Right hindlimb (tissue), 1 donor: Measurements from ENCODE around the gene SLC22A6.
A peak's percentile ranks its signal among the peaks of the same experiment; 100 is the strongest.

Experiments
- DNase-seq: peaks from one replicate; pipeline ENCODE4 v3.0.0-alpha.2; 2018

The SLC22A6 gene, protein sequence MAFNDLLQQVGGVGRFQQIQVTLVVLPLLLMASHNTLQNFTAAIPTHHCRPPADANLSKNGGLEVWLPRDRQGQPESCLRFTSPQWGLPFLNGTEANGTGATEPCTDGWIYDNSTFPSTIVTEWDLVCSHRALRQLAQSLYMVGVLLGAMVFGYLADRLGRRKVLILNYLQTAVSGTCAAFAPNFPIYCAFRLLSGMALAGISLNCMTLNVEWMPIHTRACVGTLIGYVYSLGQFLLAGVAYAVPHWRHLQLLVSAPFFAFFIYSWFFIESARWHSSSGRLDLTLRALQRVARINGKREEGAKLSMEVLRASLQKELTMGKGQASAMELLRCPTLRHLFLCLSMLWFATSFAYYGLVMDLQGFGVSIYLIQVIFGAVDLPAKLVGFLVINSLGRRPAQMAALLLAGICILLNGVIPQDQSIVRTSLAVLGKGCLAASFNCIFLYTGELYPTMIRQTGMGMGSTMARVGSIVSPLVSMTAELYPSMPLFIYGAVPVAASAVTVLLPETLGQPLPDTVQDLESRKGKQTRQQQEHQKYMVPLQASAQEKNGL

DNA sequence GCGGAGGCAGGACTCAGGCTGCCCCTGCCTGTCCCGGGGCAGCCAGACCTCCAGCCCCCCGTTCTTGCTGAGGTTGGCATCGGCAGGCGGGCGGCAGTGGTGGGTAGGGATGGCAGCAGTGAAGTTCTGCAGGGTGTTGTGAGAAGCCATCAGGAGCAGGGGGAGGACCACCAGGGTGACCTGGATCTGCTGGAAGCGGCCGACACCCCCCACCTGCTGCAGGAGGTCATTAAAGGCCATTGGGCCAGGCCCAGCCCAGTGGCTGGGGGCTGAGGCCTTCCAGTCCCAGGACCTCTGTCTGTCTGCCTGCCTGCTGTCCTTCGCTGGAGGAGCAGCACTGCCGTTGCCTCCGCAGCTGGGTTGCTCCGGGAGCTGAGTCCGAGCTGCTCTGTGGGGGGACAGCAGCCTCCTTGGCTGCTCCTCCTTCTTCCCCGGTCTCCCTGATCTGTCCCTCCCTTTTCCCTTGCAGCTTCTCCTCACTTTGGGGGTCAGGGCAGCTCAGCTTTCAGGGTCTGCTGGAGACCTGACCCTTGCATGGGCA is at the start of gene SLC22A6:
Gene SLC22A6, minus strand, starts transcription at position 517 of the 541 bp plus-strand sequence. Its CDS starts 277 bp downstream, at position 240.
- no peak for DNase-seq

DNA sequence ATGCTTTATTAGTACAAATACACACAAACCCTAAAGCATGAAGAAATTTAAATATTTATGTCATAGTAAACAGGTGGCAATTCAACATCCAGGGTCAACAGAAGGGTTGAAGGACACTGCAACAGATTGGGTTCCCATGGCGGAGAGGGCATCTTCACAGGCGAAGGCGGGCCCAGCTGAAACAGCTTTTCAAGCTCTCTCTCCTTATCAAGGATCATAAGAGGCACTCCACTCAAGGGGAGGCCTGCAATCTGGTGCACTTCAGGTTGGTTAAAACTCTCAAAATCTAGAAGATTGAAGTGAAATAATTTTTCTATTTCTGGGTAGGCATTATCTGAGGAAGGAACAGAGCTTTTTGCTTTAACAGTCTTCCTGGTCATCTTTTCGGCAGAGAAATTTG is 47.7 kb upstream of the SLC22A6 start:
- no peak for DNase-seq

DNA sequence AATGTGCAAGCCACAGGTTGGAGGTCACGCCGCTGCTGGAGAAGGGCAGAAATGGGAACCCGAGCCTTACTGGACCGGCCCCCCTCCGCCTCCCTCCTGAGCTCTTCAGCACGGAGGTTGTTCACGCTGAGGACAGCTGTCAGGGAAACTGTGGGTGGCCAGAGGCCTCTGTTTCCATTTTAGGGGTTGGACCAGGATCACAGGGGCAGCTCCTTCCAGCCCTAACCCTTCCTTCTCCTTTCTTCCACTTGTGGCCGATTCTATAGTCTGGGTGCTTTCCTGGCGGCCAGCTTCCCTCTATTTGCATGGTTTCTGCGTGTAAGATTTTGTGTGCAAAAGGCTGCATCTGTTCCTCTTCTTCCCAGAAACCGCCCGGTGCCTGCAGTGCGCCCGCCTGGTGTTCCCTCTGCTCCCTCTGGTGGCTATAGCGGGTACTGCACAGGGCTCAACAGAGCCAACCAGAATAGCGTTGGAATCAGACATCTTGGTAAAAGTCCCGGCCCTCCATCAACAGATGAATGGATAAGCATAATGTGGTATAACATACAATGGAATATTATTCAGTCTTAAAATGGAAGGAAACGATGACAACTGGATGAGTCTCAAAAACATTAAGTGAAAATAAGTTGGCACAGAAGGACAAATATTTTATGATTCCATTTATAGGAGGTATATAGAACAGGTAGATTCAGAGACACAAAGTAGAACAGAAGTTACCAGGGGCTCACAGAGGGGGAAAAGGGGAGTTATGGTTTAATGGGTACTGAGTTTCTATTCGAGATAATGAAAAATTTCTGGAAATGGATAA is 39.3 kb upstream of the SLC22A6 start:
- DNase-seq, result peak; percentile 91

DNA sequence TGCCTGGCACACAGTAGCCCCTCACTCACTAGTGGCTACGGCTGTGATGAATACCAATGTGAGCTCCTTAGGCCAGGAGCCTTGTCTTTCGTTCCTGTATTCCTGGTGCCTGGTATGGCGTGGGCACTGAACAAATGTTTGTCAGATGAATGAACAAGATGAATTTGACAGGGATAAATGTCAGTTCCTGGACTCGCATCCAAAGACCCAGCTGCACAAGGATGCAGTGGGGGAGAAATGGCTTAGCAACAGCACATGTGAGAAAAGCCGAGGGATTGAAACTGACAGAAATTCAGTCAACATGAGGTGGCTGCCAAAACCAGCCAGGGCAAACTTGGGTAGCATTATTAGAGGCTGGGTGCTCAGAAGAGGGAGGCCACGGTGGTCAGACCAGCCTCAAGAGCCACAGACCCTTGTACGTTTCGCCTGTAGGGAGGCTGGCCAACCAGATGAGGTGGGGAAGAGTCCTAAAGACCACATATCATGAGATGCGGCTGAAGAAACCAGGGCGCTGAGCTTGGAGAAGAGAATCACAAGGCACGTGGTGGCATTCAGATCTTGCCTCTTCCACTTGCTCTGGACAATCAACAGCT is 38.6 kb upstream of the SLC22A6 start:
- no peak for DNase-seq

DNA sequence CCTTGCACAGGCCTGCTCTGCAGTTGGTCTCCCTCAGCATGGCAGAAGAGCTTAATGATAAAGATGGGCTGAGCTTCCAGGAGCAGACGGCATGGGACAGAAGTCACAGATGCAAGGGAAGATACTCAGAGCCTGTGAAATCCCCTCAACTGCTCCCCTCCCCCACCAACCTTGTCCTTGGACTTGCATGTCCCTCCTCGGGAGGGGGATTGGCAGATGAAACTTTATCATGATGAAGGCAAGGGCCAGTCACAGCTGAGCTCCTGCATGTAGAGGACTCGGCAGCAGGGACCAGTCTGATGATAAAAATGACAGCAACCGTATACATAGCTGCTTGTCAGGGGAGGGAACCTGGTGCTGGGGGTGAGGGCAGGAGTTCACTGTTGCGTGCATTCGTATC is 37.7 kb upstream of the SLC22A6 start:
- DNase-seq, result no peak

DNA sequence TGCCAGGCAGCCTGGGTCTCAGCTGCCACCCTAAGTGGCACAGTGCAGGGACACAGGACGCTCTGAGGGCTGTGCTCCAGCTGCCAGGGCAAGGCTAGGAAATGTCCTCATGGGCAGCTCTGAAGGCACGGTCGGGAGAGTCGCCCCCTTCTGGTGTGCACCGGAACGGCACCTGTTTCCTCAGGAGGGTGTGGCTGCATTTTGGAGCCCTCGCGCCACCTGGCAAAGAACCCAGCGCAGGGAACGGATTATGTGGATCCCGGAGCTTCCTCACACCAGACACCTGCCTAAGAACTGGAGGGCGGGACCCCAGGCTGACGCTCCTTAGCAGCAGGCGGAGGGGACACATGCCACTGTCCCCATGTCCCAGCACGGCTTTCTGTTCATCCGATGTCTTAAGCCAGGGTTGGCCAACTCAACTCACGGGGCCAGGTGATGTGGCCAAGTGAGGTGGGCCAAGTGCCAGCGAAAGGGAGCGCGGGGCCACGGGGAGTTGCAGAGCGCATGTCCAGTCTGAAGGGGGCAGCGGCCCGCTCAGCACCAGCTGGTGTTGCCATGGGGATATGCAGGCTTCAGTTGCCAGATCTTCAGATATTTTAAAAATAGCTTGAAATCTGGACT is 36.0 kb upstream of the SLC22A6 start:
- no peak for DNase-seq

DNA sequence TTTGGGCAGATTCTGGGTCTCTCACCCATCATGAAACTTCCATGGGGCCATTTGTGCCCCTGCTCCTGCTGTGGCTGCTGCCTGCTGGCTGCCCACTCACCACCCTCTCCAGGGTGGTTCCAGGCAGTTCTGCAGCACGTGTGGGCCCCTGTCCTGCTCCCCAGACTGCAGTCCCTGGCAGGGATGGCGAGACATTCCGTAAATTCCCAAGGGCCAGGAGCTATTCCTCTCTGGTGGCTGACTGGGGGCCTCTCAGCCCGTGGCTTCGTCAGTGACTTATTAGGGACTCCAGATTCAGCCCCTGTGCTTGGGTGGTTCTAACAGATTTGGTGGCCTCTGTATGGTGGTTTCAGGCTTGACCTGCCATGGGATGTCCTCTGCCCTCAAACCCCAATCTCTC is 34.7 kb upstream of the SLC22A6 start:
- no peak for DNase-seq

DNA sequence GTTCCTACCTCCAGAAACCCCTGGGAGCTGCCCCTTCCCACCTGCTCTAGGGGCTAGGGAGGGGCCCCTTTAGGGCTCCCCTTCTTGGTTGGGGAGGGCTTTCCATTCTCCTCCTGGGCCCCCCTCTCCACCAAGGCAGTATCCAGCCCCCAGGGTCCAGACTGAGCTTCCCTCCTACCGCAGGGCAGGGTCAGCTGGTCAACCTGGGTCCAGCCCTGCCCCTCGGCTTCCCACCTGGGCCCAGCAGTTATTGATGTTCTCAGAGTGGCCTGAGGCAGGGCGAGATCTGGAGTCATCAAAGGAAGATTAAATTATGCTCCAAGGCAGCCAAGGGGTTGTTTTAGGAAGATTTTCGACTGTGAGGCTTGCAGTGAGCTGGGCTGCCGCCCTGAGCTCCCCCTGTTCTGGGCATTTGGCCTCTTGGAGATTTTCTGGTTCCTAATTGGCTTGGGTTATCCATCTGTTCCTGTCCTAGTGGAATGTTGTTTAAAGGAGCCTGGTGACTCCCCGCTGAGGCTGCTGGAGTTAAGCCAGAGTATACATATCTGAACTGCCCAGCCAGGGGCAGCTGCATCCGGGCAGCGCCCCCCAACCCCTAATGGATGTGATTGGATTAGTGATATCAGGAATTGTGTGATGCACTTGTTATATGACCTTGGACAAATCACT is 32.7 kb upstream of the SLC22A6 start:
- no peak for DNase-seq

DNA sequence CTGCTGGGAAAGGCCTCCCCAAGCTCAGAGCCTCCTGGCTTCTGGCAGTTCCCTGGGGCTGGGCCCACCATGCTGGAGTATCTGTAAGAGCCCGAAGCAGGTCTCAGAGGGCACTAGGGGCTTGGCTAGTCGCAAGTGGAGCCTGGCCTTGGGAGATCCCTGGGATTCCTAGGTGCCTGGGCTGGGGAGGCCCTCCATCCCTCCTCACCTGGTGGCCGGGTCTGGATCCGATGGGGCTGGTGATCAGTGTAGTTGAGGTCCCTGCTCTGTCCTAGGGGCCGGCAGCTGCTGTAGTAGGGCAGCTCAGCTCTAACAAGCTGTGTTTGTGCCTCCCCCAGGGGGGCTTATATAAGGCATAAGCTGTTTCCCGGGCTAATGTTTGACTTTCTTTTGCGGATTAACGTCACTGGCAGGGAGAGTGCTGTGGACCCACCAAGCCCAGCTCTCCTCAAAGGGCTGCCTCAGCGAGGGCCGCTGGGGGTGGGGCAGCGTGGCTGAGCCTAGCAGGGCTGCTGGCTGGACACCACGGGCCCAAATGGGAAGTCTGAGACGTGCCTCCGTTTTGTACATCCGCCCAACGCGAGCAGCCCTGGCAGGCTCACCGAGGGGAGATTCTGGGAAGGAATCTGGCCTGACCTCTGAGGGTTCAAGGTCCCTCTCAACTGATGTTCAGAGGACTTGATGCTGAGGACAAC is 30.9 kb upstream of the SLC22A6 start, which contains the start of gene SLC22A8:
Gene SLC22A8, minus strand, starts transcription at position 321 of the 695 bp plus-strand sequence. CDS start 883 bp downstream, outside the sequence.
- DNase-seq, result no peak

DNA sequence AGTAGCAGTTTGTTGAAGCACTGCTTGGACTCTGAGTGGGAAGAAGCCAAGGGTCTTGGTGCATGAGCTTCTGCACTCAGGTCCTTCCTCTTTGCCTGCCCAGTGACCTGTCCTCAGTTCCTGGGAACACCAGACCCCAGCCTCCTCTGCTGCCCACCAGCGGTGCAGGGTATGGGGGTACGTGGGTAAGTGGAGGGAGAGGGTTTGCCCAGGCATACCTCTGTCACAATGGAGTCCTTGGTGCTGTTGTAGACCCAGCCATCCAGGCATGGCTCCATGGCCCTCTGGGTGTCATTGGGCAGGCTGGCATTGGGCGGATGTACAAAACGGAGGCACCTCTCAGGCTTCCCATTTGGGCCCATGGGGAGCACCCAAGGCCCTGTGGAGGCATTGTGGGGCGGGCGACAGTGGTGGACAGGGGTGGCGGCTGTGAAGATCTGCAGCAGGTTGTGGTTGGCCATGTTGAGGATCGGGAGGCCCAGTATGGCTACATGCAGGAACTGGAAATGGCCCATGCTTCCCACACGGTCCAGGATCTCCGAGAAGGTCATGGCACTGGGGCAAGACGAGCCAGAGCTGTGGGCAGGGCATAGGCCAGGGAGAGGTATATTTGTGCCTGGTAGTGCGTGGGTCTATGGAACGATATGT is 29.8 kb upstream of the SLC22A6 start:
- DNase-seq, result no peak

DNA sequence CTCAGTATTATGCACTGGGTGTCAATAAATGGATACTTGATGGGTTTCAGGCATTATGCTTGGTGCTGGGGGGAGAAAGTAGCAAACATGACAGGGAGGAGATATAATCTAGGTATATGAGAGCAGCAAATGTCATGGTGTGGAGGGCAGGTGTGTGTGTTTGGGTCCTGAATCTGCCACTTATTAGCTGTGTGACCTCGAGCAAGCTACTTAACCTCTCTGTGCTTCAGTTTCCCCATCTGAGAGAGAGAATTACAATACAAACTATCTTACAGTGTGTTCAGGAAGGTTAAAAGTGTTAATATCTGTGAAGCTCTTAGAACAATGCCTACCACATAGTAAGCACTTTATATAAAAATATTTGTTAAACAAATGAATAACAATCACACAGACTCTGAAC is 28.1 kb upstream of the SLC22A6 start:
- no peak for DNase-seq

DNA sequence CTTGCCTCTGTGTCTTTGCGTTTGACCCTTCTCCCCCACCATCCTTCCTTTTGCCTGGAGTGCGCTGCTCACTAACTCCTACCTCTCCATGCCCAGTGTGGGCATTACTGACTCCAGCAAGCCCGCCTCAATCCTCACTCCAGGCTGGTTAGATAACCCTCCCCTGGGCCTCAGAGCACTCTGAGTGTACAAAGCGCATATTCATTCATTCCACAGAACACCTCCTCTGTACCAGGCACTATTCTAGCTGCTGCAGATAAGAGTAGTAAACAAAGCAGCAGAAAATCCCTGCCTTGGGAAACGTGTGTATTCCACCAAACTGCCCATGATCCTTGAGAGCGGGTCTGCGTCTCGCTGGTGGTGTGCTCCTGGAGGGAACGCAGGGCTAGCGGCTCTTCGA is 27.7 kb upstream of the SLC22A6 start:
- no peak for DNase-seq

DNA sequence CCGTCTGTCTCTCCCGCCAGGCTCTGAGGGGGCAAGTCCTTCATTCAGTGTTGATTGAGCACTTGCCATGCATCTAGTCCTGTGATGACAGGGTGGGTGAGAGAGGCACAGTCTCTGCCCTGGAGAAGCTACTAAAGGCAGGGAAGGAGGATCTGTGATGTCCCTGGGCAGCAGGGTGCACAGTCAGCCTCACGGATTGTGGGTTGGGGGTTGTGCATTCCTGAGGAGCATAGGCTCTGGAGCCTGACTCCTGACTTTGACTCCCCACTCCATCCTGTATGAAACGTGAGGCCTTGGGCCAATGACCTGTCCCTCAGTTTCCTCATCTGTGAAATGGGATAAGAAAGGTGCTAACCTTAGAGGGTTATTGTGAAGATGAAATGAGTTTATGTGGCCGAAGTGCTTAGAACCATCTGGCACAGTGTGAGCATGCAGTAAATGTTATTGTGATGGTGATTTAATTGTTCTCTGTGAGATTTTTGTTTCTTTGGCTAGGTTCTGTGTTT is 26.2 kb upstream of the SLC22A6 start:
- no peak for DNase-seq

DNA sequence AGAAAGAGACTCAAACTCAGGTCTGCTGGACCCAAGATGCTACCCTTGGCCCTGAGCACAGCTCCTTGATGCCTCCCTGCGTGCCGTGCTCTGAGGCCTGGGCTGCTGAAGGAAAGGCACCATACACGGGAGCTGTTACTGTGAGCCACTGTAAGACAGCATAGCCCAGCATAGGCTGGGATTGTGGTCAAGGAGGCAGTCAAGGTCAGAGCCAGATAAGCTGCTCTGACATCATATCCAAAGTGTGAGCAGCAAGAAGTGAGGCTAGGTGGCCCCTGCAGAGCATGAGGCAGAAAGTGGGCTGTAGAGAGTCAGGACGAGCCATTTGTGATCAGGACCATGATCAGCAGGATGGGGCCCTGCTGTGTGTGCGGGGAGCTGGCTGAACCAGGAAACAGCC is 23.2 kb upstream of the SLC22A6 start:
- DNase-seq, result no peak

DNA sequence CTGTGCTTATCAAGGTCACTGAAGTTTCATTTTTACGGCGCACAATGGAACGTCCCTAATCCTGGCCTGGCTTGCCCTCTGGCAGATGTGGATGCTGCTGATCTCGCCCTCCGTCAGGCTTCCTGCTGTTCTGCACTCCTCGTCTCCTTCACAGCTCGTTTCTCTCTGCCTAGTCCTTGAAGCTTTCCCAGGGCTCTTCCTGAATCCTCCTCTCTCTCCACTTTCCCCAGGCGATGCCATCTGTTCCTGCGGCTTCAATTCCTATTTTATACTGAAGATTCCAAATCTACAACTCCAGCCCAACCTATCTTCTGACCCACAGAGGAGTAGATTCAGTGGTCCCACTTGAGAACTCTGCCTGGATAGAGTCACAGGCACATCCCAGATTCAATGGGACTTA is 16.7 kb upstream of the SLC22A6 start:
- DNase-seq, result no peak

DNA sequence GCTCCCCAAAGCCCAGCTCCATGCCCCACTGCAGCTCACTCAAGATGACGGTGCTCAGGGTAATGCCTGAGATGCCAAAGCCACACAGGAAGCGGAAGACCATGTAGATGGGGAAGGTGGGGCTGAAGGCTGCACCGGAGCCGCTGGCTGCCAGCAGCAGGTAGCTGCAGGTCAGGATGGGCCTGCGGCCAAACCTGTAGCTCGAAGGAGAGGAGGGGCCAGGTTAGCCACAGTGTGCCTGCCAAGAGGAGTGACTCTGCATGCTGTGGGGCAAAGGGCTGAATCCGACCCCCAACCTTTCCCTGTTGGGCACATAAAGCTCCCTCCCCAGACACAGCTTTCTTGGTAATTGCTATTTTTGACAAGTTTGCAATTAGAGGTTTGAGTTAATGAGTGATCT is 14.9 kb upstream of the SLC22A6 start:
- no peak for DNase-seq

DNA sequence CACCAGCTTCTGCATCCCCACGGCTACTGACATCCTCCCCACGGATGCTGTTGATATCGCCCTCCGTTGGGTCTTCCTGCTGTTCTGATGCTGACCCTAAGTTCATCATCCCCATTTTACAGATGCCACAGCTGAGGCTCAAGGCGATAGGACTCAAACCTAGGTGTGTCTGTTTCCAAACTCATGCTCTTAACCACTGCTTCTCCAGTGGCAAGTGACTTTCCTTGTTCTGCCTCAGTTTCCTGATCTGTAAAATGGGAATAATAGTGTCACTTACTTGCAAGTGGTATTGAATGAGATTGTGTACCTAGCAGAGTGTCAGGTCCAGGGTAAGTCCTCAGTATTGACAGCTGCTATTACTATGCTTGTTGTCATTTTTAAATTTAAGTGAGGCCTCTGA is 14.4 kb upstream of the SLC22A6 start:
- DNase-seq, result no peak

DNA sequence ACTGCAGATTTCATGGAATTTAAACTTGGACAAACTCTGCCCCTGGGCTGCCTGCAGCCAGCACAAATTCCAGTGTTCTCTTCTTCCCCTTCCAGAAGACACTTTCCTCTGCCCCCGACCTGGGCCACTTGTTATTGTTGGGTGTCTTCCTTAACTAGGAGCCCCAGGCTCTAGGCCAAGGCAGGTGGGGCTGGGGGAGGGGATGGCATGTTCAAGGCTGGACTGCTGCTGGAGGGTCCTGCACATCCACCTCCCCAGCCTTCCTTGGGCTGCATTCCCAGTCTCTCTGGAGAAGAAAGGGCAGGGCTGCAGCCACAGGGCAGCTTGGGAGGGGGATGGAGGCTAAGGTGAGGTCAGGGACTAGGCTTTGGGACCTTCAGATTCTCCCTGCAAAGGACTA is 11.5 kb upstream of the SLC22A6 start:
- no peak for DNase-seq

DNA sequence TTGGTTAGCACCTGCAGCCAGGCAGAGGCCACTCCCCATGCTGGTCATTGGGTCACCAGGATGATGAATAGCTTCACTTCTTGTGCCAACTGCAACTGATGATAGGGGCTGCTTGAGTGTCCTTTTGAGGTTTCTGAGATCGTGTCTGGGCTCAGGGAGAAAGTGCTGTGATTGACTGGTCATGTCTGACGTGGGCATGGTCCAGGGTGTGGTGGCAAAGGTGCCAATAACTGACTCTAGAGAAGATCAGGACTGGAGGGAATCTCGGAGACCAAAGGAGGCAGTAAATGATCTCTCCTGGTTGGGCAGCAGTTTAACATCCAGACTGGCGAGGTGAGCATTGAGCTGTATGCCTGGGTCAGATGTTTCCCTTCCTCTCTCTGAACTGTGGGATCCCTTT is 10.0 kb upstream of the SLC22A6 start:
- no peak for DNase-seq

DNA sequence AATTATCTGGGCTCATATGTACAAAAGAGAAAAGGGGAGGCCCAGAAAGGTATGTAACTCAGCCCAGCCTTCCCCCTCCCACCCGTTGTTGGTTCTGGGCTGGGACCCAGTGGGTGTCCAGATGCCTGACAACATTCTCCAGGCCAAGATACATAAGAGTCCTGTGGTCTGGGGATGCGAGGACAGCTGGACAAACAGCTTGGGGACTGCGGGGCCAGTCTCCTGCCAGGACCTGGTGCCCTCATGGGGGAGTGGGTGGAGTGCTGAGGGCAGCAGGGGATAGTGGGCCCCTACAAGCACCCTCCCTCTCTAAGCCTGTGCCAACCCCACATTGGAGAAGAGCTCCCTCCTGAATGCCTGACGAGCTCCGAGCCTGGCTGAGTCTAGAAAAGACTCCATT is 3.5 kb upstream of the SLC22A6 start:
- no peak for DNase-seq
